Testis (tissue), 3 donors: ENCODE data around the gene SLC6A12. TPM values are rescaled to one million over a fixed set of nuclear protein-coding genes. Genes with fewer than 3 reads are reported as not detected.
A peak's percentile ranks its signal among the peaks of the same experiment; 100 is the strongest.

Experiments
- DNase-seq: peaks from one replicate; pipeline ENCODE4 v3.0.0-alpha.2; 2019
- H3K27ac ChIP-seq, 2 donors: fragments of 200-600 bp; sonication (generic); one replicate each; pipeline ENCODE4 v1.5.1; 2019
- H3K27me3 ChIP-seq: fragments of 200-600 bp; sonication (generic); one replicate; pipeline ENCODE4 v1.5.1; 2019
- H3K36me3 ChIP-seq: fragments of 200-600 bp; sonication (generic); one replicate; pipeline ENCODE4 v1.5.1; 2017; ENCODE audit warnings: low read depth; ENCODE audit errors: missing control alignments
- H3K4me1 ChIP-seq: fragments of 200-600 bp; sonication (generic); one replicate; pipeline ENCODE4 v1.5.1; 2019
- H3K4me3 ChIP-seq, 2 donors: fragments of 200-600 bp; sonication (generic); one replicate each; pipeline ENCODE4 v1.5.1; 2017 to 2019
- H3K9me3 ChIP-seq: fragments of 200-600 bp; sonication (generic); one replicate; pipeline ENCODE4 v1.5.1; 2017
- POLR2A ChIP-seq: fragments of 450-650 bp; IDR thresholded peaks from one replicate; pipeline ENCODE4 v1.6.1; 2017; ENCODE audit warnings: antibody characterized with exemption, mild to moderate bottlenecking, moderate library complexity
- WGBS, 2 donors: methylation state at CpG; one replicate each; pipeline ENCODE4 v1.1.5; 2018; 5-methylcytosine and 5-hydroxymethylcytosine counted together
- intact Hi-C: fragments of 100-400 bp; cut with DNase I; formaldehyde crosslinking; loops from one replicate; pipeline ENCODE4 v1.15.1; 2023; ENCODE audit warnings: low total_unique reads
- polyA plus RNA-seq: library from polyadenylated mRNA; stranded (reverse); fragments of 350-450 nt; fragmentation: Illumina TruSeq; extraction: RNeasy Lipid Tissue Mini Kit (QIAGEN cat#74804); gene quantifications from one replicate; pipeline ENCODE4 v1.2.3, GENCODE V29; 2014; ENCODE audit warnings: low read depth, low replicate concordance; ENCODE audit not compliant: insufficient read depth
- total RNA-seq, 2 donors: library from RNA; depleted of rRNA; stranded (reverse); fragments of >200 nt; gene quantifications; one replicate each; pipeline ENCODE4 v1.2.3, GENCODE V29; 2016
- TF ChIP-seq, protein P1 (sequence below), 3 experiments: fragments of 450-650 bp in 2 of 3; fragments of 200-600 bp in 1 of 3; sonication (generic) in 1 of 3; IDR thresholded peaks; one replicate each; pipeline ENCODE4 v1.5.1; 2016 to 2019; ENCODE audit warnings: antibody characterized with exemption in 3 of 3, mild to moderate bottlenecking in 2 of 3, moderate library complexity in 1 of 3

The SLC6A12 gene
- total and polyA plus RNA-seq, 3 donors from 2014 or later = 3.8 to 12.5 (median 6.4) TPM

DNA sequence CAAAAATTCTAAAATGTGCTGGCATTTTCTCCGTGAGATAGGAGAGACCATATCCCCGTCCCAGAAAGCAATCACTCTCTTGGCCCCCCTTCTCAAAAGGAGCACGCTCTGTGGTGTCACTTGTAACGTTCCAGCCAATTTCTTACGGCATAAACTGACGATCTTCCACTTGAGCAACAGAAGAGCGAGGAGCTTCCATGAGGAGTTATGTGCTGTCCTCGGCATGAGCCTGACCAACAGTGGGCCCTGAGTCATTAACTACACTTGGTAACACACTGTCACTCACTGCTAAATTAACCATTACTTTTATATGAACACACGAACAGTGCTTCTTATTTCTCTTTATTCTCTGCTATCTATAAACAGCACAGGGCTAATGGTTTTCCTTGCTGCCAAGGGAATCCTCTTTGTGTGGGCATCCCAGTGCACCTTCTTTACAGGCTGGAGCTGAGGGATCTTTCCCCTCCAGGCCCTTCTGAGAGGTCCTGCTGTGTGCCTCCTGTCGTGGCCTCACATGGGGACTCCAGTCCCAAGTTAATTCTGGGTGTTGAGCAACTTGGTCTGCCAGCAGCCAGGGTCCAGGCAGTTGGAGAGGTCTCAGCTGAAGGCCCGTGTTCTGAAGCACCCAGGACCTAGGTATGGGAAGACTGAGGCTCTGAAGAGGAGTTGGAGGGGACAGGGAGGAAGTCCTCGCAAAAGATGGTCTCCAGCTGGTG is 39.3 kb upstream of the SLC6A12 start:
- H3K27ac ChIP-seq = no peak overlapping the region

DNA sequence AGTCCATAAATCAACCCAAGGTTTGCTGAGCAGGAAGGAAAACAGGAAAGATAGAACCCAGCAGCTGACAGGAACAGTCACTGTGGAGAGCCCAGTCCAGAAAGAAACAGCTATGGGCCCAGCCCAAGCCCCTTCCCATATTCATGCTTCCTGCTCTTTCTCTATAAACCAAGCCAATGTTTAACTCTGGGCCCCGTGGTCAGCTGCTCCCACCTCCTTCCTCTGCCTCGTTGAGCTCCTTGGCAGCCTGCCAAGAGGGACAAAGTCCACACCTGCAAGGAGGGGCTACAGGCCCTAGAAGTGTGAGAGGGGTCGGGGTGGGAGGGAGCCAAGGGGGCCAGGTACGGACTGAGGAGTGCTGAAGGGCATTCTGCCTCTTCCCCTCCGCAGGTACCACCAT is 38.7 kb upstream of the SLC6A12 start:
- Histone ChIP-seq H3K9me3 (no peaks in the 10 kb centered on the region), H3K36me3 (no peaks in the 10 kb centered on the region), H3K27me3 (no peaks in the 10 kb centered on the region), H3K27ac (no peak overlapping the region), H3K4me1 (no peaks in the 10 kb centered on the region), H3K4me3 (no peak overlapping the region)
- intact Hi-C loops = no loop called here
- no peak for DNase-seq
- no peak for TF ChIP-seq POLR2A
- TF ChIP-seq, protein P1, sequence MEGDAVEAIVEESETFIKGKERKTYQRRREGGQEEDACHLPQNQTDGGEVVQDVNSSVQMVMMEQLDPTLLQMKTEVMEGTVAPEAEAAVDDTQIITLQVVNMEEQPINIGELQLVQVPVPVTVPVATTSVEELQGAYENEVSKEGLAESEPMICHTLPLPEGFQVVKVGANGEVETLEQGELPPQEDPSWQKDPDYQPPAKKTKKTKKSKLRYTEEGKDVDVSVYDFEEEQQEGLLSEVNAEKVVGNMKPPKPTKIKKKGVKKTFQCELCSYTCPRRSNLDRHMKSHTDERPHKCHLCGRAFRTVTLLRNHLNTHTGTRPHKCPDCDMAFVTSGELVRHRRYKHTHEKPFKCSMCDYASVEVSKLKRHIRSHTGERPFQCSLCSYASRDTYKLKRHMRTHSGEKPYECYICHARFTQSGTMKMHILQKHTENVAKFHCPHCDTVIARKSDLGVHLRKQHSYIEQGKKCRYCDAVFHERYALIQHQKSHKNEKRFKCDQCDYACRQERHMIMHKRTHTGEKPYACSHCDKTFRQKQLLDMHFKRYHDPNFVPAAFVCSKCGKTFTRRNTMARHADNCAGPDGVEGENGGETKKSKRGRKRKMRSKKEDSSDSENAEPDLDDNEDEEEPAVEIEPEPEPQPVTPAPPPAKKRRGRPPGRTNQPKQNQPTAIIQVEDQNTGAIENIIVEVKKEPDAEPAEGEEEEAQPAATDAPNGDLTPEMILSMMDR (IDR thresholded peaks at IDR 0.05) = no peak
- 43 to 45% methylated on average over 5 of the region's 5 CpGs for WGBS, 2 donors

More for the DNA sequence above, 39.3 kb upstream of the SLC6A12 start:
- DNase-seq = no peak
- TF ChIP-seq, protein P1 (IDR thresholded peaks at IDR 0.05) = no peak
- TF ChIP-seq POLR2A = no peak
- Histone ChIP-seq H3K36me3 (no peaks in the 10 kb centered on the region), H3K4me1 (no peaks in the 10 kb centered on the region), H3K4me3 (no peak overlapping the region), H3K9me3 (no peaks in the 10 kb centered on the region), H3K27me3 (no peaks in the 10 kb centered on the region)
- WGBS, 2 donors = 85 to 91% methylated on average over 12 of the region's 12 CpGs
- intact Hi-C loops = no loop called here

DNA sequence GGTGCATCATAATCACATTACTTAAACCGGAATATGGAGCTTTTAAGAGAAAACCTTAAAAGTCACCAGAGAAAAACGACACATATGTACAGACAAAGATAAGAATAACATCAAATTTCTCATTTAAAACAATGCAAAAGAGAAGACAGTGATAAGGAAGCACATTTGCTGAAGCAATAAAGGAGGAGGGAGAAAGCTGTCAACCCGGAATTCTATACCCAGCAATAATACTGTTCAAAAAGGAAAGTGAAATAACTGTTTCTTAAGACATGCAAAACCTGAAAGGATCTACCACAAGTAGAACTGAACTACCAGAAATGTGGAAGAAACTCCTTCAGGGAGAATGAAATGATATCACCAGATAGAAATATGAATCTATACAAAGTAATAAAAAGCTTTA is 33.3 kb upstream of the SLC6A12 start:
- intact Hi-C loops = no loop called here
- WGBS, 2 donors = 79 to 92% methylated on average over 3 of the region's 3 CpGs

DNA sequence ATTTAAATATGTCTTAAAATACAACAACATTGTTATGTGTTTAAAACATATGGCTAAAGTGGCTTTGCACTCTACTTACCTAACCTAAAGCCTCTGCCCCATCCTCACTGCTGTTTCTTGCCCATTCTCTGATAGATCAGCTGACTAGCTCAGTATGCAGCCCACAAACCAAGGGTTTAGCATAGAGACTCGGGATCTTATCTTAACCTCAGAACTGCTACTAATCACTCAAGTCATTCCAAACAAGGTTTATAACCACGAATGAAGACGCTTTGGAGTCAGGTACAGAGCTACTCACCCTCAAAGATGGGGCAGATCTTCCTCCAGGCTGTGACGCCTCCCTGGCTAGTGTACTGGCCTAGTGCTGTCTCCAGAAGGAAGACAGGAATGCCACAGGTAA is 29.4 kb upstream of the SLC6A12 start:
- H3K36me3 ChIP-seq = no peaks in the 10 kb centered on the region
- H3K4me3 ChIP-seq = no peak overlapping the region
- no peaks in the 10 kb centered on the region for H3K9me3 ChIP-seq
- no peak for DNase-seq
- no peaks in the 10 kb centered on the region for H3K4me1 ChIP-seq
- TF ChIP-seq POLR2A = no peak
- TF ChIP-seq, protein P1 (IDR thresholded peaks at IDR 0.05) = no peak
- intact Hi-C loops = no loop called here
- no peaks in the 10 kb centered on the region for H3K27me3 ChIP-seq
- 57 to 64% methylated on average over 4 of the region's 4 CpGs for WGBS, 2 donors
- H3K27ac ChIP-seq = no peak overlapping the region

More for the DNA sequence above, 33.3 kb upstream of the SLC6A12 start:
- no peak for TF ChIP-seq POLR2A
- TF ChIP-seq, protein P1 (IDR thresholded peaks at IDR 0.05) = no peak
- Histone ChIP-seq H3K4me3 (no peak overlapping the region), H3K27me3 (no peaks in the 10 kb centered on the region), H3K36me3 (no peaks in the 10 kb centered on the region), H3K4me1 (no peaks in the 10 kb centered on the region), H3K9me3 (no peaks in the 10 kb centered on the region), H3K27ac (no peak overlapping the region)
- no peak for DNase-seq

DNA sequence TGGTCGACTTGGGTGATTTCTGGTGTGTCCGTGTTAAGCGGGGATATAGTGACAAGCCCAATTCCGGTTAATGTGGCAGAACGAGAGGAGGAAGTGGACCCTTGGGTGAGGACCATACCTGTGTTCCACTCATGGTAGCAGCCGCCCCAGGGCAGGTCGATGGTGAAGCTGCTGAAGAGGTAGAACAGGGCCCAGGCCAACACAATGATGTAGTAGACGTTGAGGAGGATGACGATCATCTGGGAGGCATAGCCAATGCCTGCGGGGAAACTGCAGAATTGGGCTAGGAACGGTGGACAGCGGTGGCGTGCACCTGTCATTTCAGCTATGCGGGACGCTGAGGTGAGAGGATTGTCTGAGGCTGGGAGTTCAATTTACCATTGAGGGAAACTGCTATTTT is 28.5 kb upstream of the SLC6A12 start:
- WGBS, 2 donors = 91 to 94% methylated on average over 15 of the region's 15 CpGs
- H3K27me3 ChIP-seq = no peaks in the 10 kb centered on the region
- H3K9me3 ChIP-seq = no peaks in the 10 kb centered on the region
- TF ChIP-seq POLR2A = no peak
- TF ChIP-seq, protein P1 (IDR thresholded peaks at IDR 0.05) = no peak
- no peaks in the 10 kb centered on the region for H3K4me1 ChIP-seq
- no peaks in the 10 kb centered on the region for H3K36me3 ChIP-seq
- intact Hi-C loops = no loop called here
- peak; percentile 11 for DNase-seq
- no peak overlapping the region for H3K27ac ChIP-seq
- no peak overlapping the region for H3K4me3 ChIP-seq
